Measurements from ENCODE around the gene MGAT3.
A peak's percentile ranks its signal among the peaks of the same experiment; 100 is the strongest.

The MGAT3 gene

DNA sequence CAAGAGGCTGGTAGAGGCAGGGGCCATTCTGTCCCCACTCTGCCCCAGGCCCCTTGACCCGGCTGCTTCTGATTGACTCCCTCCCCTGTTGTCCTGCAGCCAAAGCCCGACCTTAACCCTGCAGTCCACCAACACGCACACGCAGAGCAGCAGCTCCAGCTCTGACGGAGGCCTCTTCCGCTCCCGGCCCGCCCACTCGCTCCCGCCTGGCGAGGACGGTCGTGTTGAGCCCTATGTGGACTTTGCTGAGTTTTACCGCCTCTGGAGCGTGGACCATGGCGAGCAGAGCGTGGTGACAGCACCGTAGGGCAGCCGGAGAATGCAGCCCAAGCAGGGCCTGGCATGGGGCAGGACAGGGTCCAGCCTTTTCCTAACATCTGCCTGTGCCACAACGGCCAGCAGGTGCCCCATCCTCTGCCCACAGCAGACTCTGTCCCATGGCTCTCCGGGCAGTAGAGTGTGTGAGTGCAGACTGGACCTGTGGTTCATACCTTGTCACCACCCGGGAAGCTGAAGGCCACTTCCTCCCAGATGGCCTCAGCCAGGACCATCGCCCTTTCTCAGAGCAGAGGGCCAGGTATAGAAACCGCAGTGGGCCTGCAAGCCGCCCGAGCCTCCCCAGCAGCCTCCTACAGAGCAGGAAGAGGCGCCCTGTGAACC, 26.8 kb upstream of the MGAT3 start:
- no peak for DNase-seq

DNA sequence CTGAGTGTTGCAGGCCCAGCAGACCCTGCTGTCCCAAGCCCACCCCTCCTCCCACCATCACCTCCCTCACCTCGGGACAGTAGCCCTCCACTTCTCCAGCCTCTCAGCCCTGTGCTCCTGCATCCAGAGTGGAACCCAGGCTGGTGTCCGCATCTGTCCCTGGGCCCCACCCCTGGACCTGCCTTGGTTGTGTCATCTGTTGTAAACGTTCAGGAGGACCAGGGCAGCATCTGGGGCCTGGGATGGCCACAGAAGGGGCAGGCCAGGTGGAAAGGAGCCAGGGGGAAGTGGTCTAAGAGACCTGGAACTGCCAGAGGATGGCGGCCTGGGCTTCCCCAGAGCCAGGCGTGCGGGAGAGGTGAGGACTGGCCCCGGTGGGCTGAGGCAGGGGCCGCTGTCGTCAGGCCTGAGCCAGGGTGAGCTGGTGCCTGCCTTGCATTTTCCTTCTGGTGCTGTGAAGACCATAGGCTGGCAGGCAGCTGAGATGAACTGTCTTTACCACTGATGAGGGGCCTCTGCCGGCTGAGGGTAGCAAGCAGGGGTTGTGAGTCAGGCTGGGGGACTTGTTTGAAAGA, 26.1 kb upstream of the MGAT3 start:
- DNase-seq: no peak

DNA sequence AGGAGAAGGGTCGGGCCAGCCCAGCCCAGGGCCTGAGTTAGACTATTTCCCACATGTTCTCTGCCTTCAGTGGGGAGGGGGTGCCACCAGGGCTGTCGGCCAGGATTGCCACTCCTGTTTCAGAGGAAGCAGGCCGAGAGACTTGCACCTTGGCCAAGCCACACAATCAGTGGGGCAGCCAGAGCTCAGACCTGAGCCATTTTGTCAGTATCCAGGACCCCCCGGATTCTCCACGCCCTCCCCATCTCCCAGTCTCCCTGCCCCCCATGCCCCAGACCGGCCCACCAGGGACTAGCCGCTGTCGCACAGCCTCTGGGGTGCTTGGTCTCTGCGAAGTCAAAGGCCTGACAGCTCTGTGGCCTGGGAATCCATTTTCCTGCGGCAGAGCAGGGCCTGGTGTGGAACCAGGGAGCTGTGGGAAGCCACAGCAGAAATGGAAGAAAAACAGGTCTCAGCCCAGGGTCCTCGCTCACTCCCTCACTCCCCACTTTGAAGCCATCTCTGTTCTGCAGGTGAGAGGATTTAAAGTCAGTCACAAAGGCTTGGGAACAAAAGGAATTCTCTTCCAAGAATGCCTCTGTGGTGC, 25.5 kb upstream of the MGAT3 start:
- DNase-seq: no peak

DNA sequence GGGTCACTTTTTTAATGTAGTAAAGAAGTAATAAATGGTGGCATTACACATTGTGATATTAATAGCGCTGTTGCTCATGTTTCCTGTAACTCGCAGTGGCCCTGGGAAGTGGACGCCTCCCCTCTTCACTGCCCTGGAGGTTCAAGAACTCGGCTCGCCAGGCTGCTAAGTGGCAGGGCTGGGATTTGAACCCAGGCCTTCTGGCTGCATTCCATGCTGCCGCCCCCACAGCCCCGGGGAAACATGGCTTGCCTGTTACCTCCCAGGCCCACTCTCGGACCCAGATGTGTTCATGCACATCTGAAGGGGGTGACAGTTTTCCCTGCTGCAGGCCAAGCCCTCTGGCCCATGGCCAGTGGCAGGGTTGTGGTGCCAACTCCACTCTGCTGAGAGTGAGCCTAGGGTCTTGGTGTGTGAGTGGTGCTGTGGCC, 25.0 kb upstream of the MGAT3 start:
- DNase-seq: peak in 1 of 14 donors; percentile 35

DNA sequence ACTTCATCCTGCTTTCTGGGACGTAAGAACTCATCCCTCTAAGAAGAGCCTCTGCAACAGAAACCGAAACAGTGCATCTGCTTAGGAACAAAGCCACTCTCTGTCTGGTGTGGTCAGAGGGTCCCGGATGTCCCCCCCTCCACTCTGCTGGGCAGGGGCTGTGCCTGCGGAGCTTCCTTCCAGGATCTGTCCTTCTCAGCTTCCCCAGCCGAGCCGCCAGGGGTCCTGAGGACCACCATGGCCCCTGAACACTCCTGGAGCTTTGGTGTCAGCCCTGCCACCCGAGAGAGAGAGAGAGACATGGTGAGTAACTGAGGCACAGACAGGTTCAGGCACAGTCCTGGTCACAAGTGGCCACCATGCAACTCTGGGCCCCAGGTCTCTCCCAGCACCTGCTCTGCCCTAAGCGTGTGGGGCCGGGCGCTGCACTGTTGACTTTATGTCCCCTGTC, 24.4 kb upstream of the MGAT3 start:
- peak in 3 of 14 donors; percentile 24 to 35 (median 33) for DNase-seq

DNA sequence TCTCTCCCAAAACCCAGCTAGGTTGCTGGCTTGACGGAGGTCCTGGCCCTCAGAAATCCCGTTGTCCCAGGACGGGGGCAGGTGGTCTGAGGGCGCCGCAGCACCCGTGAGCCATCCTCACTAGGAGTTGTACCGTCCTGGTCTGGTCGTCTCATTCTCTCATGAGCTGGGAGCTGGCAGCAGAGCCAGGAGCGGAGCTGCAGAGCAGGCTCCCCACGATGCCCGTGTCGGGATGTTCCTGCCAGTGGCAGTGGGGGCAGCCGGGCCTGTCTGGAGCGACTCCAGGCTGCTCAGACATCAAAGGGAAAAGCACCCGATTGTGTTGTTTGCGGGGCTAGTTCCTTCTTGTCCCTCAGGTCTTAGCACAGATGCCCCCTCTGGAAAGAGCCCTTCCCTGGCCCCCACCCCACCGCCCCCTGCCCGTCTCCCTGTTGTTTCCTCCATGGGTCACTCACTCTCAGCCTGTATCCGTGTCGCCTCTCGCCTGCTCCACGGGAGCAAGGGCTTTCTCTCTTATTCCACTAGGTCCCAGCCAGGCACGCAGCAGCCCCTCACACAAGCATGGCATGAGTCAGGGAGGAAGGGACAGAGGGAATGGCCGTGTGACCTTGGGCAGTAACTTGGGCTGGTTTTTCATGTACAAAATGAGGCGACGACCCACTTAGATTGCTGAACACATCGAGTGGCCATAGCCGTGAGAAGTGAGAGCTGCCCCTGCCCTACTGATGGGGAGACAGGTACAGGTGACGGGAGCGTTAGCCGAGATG, 23.2 kb upstream of the MGAT3 start:
- DNase-seq: peak in 12 of 14 donors; percentile 22 to 70 (median 54)

DNA sequence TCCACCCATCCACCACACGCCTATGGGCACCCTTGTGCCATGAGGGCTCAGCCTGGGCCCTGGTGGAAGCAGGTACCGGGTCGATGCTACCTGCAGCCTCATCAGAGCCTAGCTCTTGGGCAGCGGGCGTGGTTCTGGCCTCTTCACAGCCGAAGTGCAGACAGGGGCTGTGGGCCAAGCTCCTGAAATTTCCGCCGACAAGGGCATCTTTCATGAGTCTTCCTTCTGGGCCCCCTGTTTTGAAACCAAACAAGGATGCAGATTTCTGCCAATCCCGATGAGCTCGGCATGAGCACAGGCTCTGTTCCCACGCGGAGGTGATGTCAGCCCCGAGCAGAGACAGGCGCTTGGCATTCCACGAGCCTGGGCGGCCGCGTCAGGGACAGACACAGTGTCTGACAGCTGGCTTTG, 22.6 kb upstream of the MGAT3 start:
- peak in 12 of 14 donors; percentile 36 to 80 (median 56) for DNase-seq

DNA sequence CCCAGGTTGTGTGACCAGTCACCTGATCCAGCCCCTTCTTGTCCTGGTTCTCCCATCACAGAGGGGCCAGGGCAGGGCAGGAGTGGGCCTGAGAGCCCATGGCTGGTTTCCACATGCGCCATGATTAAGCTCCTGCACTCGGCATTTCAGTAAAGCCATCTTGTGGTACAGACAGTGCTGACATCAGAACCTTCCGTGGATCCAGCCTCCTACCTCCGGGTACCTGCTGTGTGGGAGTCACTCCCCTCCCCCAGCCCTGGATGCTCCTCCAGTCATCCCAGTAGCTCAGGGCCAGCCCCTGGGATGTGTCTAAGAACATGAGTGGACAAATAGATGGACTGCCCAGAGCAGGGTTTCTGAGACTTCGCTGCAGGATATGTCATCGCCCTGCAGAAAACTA, 22.1 kb upstream of the MGAT3 start:
- no peak for DNase-seq

DNA sequence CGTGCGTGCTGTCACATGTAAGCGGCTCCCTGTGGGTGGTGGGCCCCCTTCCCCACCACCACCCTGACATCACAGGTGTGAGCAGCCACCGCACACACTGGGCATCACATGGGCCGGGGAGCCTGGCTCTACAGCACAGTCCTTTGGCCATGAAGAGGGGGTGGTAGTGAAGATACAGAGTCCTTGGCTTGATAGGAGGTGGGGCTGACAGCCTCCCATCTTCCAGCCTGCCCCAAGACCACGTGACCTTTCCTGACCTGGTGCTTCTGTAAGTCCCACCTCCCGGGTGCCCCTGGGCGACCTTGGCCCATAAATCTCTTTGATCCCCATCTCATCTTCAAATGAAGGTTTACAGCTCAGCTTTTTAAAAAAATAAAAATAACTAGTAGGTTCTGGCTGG, 21.2 kb upstream of the MGAT3 start:
- DNase-seq: no peak

DNA sequence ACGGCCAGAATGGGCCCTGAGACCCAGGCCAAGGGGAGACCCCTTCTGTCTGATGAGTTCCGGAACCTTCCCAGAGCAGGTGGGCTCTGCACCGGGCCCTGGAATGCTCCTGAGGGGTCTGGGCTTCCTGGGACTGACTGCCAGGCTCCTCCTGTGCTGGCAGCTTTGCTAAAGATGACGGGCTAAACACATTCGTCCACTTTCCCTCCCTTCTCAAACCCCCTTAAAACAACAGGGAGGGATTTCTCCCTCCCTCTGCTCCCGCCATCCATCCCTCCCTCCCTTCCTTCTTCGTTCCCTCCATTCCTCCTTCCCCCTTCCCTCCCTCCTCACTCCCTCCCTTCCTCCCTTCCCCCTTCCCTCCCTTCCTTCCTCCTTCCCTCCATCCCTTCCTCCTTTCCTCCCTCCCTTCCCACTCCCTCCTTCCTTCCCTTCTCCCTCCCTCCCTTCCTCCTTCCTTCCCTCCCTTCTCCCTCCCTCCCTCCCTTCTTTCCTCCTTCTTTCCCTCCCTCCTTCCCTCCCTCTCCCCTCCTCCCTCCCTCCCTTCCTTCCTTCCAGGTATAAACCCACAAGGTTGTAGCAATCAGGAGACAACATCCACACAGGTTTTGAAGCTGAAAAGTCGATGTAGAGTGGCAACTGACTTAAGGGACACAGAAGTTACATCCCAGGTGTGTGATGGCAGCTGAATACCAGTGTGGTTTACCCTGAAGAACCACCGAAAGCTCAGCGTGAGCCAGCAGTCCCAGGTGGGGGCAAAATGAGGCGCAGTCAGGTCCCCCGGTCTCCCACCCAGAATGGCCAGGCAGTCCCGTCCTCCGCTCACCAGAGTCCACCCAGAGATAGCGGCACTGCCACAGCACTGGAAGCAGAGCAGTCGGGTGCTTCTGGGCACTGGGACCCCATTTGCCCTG, 18.8 kb upstream of the MGAT3 start:
- no peak for DNase-seq

DNA sequence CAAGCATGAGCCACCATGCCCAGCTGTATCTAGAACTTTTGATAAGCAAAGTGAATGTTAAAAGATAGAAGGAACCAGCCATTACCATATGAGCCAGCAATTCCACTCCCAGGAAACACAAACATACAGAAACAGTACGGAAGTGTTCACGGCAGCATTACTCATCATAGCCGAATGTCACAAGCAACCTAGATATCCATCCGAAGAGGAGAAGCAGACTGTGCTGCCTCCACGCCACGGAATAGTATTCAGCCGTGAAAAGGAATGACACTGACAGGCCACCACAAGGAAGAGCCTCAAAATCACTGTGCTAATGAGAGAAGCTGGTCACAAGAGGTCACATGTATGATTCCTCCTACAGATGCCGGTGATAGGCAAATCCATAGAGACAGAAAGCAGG, 17.6 kb upstream of the MGAT3 start:
- DNase-seq: no peak

DNA sequence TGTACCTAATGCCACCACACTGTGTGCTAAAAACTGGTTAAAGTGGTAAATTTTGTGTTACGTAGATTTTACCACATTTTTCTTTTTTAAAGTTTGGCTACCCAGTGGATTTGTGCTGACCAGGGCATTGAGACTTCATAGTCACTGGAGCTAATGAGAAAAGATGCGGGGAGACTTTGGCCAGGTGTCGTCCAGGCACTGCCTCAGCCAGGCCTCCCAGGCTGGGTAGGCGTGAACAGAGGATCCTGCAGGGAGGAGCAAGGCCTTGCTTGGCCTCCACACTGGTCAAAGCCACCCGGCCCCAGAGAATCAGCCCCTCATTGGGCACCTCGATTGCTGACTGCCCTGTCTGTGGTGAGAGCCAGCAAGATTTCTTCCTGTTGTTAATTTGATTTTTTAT, 13.4 kb upstream of the MGAT3 start:
- no peak for DNase-seq

DNA sequence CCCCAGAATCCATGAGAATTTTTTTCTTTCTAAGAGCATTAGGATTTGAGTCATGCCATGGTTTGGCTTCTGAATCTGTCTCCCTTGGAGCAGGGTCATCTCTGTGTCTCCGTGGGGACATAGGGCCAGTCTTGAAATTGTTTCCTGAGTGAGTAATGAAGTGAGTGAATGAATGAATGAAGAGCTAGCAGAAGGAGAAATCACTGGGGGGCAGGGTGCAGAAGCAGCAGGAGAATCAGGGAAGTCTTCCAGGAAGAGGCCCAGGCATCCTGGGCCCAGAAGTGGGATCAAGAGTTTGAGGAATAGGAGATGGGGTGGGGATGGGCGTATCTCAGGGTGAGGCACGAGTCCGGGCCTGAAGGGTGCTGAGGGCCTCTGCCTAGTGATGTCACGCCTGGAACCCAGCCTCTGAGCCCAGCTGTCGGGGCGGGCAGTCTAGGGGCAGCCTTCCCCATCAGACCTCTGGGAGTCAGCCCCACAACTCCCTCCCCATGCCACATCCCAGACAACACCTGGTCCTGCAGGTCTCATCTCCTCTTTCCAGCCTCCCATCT, 12.5 kb upstream of the MGAT3 start:
- DNase-seq: no peak

DNA sequence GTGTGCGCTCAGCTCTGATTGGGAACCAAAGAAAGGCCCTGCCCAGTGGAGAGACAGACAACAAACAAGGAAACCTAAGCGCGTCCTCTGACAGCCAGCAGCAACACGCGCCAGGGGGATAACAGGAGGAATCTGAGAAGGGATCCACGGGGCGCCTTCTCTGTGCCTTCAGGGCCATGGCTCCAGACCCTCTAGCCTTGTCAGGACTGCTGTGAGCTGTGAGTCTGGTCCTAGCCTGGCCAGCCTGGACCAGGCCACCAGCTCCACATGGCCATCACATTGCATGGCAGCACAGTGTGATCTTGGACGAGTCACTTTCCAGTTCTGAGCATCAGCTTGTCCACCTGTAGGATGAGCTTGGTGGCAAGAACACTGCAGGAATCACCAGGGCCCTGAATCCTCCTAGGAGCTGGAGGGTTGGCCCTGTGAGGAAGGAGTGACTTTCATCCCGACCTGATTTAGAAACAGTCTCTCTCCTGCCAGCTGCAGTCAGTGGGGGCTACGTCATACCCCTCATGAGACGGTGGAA, 11.8 kb upstream of the MGAT3 start:
- DNase-seq: no peak

DNA sequence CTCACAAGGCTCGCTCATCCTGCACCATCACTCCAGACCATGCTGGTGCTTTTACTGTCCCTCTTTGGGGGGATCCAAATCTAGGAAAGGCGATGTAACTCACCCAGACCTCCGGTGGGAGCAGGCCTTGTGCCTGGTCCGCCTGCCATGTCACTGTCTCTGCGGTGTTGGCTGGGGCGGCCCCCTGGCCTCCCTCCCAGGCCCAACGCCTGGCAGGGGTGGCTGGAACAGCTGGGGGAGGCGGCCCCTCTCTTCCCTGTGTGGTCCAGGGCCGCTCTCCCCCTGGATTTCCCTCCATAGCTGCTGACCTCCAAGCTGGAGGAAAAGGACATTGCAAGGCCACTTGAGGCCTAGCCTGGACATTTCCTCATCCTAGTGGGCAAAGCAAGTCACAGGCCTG, 11.1 kb upstream of the MGAT3 start:
- no peak for DNase-seq

DNA sequence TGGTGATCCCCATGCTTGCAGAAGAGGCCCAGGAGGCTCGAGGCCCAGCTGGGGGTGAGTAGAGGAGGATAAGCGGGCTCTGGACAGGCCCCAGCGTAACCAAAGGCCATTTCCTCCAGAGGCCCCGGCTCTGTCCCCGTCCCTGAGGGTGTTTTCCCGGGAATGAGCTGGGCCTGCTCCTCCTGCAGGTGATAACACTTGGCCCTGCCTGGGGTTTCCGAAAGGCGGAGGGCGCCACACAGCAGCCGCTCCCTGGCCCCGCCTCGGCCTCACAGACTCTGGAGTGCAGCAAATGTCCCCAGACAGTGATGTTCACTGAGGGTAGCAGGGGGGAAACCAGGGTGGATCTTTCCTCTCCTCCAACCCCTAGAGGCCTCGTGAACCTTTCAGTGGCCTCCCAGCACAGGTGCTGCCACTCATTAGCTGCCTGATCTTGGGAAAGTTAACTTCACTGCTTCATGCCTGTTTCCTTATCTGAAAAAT, 10.5 kb upstream of the MGAT3 start:
- no peak for DNase-seq

DNA sequence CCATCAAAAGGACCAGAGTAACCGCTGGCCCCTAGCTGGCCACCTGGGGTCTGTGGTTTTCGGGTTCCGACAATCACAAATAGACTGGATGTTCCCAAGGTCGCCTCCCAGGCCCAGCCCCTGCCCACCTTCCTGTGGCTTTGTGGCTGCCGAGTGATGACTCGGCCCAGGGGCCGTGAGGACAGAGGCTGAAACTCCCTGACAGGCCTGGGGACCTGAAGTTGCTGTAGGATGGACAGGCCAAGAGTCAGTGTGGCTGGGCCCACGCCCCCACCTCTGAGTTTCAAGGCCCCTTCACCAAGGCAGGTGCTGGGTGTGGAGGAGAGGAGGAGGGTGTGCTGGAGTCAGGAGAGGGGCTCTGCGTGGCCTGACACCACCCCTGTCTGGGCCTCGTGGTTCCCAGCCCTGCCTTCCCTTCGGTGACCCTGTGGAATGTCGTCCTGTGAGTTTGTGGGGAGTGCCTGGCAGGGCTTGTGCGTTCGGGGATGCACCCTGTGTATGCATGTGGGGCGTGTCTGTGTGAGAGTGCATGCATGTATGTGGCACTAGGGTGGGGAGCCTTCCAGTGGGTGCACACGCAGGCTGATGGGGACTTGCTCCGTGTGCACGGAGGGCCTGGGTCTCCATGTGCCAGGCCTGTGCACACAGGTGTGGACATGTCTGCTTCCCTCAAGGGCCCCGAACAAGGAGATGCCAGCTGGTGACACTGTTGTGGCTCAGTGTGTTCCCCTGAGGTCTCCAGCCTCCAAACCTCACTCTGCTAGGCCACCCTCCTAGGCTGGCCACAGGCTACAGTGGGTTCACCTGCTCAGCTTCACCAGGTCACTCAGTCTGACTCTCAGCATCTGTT, 8.4 kb upstream of the MGAT3 start:
- no peak for DNase-seq

DNA sequence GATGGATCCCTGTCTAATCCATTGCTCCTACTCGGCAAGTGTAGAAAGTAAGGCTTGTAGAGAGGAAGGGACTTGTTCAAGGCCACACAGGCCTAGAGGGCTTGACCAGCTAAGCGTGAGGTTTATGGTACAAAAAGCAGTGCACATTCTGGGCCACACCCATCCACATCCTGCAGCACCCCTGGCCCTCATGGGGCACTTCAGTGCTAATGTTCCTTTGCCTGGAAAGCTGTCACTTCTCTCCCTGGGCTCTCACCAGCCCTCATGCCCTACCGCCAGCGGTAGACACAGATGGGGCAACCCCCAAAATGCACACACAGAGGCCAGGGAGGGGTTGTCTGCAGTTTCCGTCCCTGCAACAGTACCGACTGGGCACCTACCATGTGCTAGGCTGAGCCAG, 7.1 kb upstream of the MGAT3 start:
- no peak for DNase-seq

DNA sequence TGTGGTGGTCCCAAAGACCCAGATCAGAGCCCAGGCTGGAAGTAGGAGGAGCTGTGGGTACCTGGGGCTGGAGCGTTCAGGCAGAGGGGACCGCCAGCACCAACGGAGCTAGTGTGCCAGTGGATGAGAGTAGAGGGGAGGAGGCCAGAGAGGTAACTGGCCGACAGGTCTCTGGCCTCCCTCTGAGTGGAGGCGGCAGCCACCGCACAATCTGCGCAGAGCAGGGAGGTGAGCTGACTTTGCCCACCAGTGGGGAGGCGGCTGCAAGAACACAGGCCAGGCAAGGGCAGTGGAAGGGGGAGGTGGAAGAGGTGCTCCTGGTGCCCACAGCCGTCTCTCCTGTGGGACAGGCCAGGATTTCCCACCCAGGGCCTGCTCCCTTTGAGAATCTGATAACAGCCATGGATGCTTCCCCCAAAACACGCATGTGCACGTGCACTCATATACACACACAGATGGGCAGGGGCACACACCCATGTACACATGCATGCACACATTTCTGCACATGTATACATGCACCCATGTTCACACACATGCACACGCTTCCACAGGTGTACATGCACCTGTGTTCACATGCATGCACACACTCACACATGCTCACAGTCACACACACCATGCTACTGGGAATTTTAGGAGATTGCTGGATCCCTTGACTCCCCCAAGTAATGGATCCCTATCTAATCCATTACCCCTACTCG, 6.4 kb upstream of the MGAT3 start:
- DNase-seq: no peak

DNA sequence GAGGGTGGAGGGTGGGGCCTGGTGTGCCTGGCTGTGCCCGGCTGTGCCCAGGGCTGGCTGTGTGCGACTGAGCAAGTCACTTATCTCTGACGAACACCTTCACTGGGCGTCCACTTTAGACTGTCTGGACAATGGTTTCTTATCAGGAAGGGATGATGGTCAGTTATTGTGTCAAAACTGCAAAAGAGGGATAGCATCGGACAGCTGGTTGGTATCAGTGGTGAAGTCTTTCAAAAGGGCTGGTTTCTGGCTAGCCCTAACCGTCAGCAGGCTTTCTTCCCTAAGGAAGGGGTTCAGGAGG, 4.1 kb upstream of the MGAT3 start:
- no peak for DNase-seq

Data from C1 segment of cervical spinal cord (tissue), 14 donors.